ACC112 (cell line): Measurements from ENCODE around the gene SMARCC1.

Experiments used
- H2AFZ ChIP-seq: fragments of 200-600 bp; sonication (generic); one replicate; pipeline ENCODE4 v1.6.0; 2017; ENCODE audit warnings: antibody characterized with exemption, low read length; ENCODE audit not compliant: unreplicated experiment
- H3K27ac ChIP-seq: fragments of 200-600 bp; sonication (generic); 2 replicates; pipeline ENCODE4 v1.5.1; 2014; ENCODE audit warnings: low read depth, mild to moderate bottlenecking, antibody characterized with exemption, low read length, moderate library complexity
- H3K27me3 ChIP-seq: fragments of 200-600 bp; sonication (generic); 2 replicates; pipeline ENCODE4 v1.6.1; 2014; ENCODE audit warnings: mild to moderate bottlenecking, antibody characterized with exemption, low read length, moderate library complexity, mixed read lengths; ENCODE audit not compliant: insufficient read depth
- H3K36me3 ChIP-seq: fragments of 200-600 bp; sonication (generic); 2 replicates; pipeline ENCODE4 v1.6.1; 2016; ENCODE audit warnings: mild to moderate bottlenecking, antibody characterized with exemption, low read length, moderate library complexity, mixed read lengths; ENCODE audit not compliant: insufficient read depth
- H3K4me1 ChIP-seq: fragments of 200-600 bp; sonication (generic); one replicate; pipeline ENCODE4 v1.6.1; 2016; ENCODE audit warnings: low read length, mixed read lengths; ENCODE audit not compliant: insufficient read depth, unreplicated experiment, control insufficient read depth
- H3K4me3 ChIP-seq: fragments of 200-600 bp; sonication (generic); 2 replicates; pipeline ENCODE4 v1.5.1; 2014; ENCODE audit warnings: mild to moderate bottlenecking, low read depth, low read length
- H3K79me2 ChIP-seq: fragments of 200-600 bp; sonication (generic); one replicate; pipeline ENCODE4 v1.6.0; 2016; ENCODE audit warnings: low read length; ENCODE audit not compliant: control insufficient read depth, unreplicated experiment, insufficient read depth

SMARCC1 gene

DNA sequence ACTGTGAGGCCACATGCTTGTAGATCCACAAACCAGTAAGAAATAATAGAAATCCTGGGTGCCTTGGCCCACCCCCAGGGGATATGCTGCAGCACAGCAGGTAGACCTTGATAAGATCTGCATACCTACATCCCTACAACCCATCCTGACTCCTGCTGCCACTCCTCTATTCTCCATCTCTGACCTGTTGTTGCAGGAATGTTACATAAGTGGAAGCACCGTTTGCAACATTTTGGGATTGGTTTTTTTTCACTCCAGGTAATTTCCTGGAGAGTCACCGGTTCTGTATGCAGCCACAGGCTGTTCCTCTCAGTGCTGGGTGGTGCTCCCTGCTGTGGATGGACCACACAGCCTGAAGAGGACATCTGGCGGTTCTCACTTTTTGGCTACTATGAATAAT is 186.9 kb downstream of the SMARCC1 start:
- no peaks in the 10 kb centered on the region for H3K36me3 ChIP-seq
- no peak overlapping the region for H3K27ac ChIP-seq
- no peaks in the 10 kb centered on the region for H3K27me3 ChIP-seq
- H3K4me3 ChIP-seq: no peak overlapping the region
- H3K4me1 ChIP-seq: no peaks in the 10 kb centered on the region
- H2AFZ ChIP-seq: no peak overlapping the region
- no peaks in the 10 kb centered on the region for H3K79me2 ChIP-seq

DNA sequence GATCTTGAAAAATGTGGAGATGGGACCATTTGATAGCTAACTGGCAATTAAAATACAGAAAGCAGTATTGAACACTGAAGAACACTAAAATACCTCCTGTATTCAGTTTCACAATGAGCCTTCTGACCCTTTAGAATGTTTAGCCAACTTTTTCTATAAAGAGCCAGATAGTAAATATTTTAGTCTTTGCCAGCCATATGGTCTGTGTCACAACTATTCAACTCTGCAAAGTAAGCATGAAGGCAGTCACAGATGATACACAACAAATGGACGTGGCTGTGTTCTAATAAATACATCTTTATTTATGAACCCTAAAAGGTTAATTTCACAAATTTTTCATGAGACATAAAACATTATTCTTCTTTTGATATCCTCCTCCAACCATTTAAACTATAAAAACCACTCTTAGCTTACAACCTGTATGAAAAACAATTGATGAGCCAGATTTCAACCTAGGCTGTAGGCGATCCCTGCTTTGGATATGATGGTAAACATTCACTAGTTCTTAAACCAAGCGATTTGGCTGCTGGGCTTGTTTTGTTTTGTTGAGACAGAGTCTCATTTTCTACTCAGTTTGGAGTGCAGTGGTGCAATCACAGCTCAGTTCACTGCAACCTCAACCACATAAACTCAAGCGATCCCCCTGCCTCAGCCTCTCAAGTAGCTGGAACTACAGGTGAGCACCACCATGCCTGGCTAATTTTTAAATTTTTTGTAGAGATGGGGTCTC is 189.5 kb downstream of the SMARCC1 start:
- no peak overlapping the region for H3K4me3 ChIP-seq
- H3K79me2 ChIP-seq: no peaks in the 10 kb centered on the region
- no peaks in the 10 kb centered on the region for H3K4me1 ChIP-seq
- H3K27ac ChIP-seq: no peak overlapping the region
- no peaks in the 10 kb centered on the region for H3K27me3 ChIP-seq
- H3K36me3 ChIP-seq: 0 out of 2 replicates have a peak, but pooled peaks cover 3% of the 10 kb centered on the region
- no peak overlapping the region for H2AFZ ChIP-seq

DNA sequence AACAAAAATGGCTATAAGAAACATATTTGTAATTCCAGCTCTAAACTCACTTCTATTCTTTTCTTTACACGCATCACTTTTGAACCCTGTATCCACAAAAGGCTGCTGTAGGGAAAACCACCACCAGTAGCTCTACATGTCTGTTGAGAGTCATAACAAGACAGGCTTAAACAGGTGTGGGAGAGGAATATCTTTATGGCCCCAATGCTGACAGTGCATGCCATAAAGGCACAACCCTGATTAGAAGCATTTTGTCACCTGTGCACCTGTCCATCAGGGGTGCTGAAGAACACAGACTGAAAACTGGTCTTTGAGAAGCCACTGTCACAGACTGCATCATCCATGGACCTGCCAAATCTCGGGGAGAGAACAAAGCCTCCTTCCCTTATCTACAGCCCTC is 191.5 kb downstream of the SMARCC1 start:
- Histone ChIP-seq H2AFZ (no peak overlapping the region), H3K79me2 (no peaks in the 10 kb centered on the region), H3K27ac (no peak overlapping the region), H3K4me1 (no peaks in the 10 kb centered on the region), H3K27me3 (no peaks in the 10 kb centered on the region), H3K4me3 (no peak overlapping the region), H3K36me3 (0 out of 2 replicates have a peak, but pooled peaks cover 4% of the 10 kb centered on the region)

DNA sequence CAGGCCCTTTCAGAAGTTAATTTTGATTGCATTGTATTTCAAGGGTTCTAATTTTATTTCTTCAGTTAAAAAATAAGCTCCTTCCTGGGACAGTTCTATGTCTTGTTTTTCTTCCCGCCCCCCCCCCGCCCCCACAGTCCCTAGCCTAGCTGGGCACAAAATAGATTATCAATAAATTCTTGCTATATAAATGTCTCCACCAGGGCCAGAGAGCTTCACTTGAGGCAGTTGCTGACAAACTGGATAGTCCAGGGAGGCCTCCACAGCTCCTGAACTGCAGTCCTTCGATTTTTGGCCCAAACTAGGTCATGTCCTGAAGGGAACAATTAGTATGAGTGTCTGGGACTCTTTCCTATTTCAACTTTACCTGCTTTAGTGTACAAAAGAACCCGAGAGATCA is 193.1 kb downstream of the SMARCC1 start:
- H3K36me3 ChIP-seq: 0 out of 2 replicates have a peak, but pooled peaks cover 5% of the 10 kb centered on the region
- H3K27ac ChIP-seq: no peak overlapping the region
- no peak overlapping the region for H3K4me3 ChIP-seq
- H3K4me1 ChIP-seq: peaks cover 6% of the 10 kb centered on the region
- no peaks in the 10 kb centered on the region for H3K27me3 ChIP-seq
- H3K79me2 ChIP-seq: no peaks in the 10 kb centered on the region
- H2AFZ ChIP-seq: no peak overlapping the region

DNA sequence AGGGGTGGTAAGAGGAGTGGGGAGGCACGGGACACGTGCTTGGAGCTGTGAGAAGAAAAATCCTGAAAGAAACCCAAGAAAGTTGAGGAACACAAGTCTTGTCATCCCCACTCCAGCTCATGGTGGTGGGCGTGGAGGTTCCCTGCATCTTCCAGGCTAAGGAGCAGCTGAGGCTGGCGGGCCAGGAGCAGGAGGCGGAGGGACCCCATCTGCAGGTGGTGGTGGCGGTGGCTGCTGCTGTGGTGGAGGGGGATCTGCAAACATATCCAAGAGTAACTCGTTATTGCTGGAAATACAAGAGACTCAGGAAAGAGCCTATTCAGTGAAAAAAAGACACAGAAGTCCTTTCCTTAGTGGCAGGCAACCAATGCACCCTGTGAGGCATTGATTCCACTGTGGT is 193.6 kb downstream of the SMARCC1 start:
- H3K4me1 ChIP-seq: peaks cover 6% of the 10 kb centered on the region
- no peak overlapping the region for H3K27ac ChIP-seq
- H3K79me2 ChIP-seq: no peaks in the 10 kb centered on the region
- 0 out of 2 replicates have a peak, but pooled peaks cover 5% of the 10 kb centered on the region for H3K36me3 ChIP-seq
- no peaks in the 10 kb centered on the region for H3K27me3 ChIP-seq
- H2AFZ ChIP-seq: no peak overlapping the region
- H3K4me3 ChIP-seq: no peak overlapping the region

DNA sequence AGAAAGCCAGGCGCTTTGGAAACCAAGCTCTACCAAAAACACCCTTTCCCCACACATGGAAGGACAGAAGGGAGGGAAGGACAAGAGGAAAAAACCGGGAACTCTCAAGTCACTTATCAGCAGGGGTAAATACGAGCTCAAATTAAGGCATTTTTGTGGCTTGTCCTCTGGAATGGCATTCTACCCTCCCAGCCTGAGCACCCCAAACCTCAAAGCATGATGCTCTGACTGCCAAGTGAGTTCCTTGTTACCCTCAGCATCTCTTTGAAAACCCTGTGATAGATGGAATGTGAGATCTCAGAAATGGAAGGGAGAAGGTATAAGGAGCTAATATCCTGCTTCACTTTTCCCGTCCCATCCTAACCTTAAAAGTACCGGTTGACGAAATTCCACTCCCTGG is 194.9 kb downstream of the SMARCC1 start:
- no peaks in the 10 kb centered on the region for H3K27me3 ChIP-seq
- H3K79me2 ChIP-seq: no peaks in the 10 kb centered on the region
- H3K4me1 ChIP-seq: peaks cover 6% of the 10 kb centered on the region
- H3K36me3 ChIP-seq: 0 out of 2 replicates have a peak, but pooled peaks cover 5% of the 10 kb centered on the region
- no peak overlapping the region for H2AFZ ChIP-seq
- H3K27ac ChIP-seq: no peak overlapping the region
- H3K4me3 ChIP-seq: no peak overlapping the region

DNA sequence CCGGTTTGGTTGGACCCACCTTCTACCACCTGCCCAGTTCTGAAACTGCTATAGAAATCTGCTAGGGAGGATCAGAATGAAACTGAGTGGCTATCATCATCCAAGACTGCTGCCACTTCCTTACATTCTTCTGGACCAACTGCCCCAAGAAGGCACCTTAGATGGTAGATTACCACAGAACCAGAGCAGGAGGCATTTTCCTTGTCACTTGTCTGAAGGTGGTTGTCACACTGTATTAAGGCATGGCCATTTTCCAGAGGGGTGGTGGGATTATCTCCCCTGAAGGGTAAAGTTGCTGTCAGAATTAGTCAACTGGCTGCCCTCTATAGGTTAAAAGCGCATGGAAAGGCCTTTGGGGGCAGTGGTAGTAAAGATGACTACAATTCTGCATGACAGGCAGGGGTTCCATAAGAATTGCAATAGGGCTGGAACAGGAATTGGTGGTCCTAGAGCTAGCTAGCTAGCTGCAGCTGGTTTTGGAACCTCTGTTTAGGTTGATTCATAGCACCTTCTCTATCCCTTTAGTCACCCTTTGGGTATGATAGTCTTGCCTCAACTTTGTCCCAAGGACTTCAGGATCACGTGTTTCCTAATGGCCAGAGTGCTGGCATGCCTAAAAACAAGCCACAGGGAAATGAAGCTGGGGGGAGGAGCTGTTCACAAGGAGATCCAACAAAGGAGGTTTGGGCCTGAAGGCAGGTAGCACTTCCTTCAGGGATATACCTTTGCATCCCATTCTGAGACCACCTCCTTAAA is 198.2 kb downstream of the SMARCC1 start:
- Histone ChIP-seq H3K4me1 (peaks cover 6% of the 10 kb centered on the region), H3K27ac (no peak overlapping the region), H3K27me3 (peaks cover 27% of the 10 kb centered on the region), H3K4me3 (no peak overlapping the region), H3K36me3 (0 out of 2 replicates have a peak, but pooled peaks cover 2% of the 10 kb centered on the region), H2AFZ (no peak overlapping the region), H3K79me2 (no peaks in the 10 kb centered on the region)

DNA sequence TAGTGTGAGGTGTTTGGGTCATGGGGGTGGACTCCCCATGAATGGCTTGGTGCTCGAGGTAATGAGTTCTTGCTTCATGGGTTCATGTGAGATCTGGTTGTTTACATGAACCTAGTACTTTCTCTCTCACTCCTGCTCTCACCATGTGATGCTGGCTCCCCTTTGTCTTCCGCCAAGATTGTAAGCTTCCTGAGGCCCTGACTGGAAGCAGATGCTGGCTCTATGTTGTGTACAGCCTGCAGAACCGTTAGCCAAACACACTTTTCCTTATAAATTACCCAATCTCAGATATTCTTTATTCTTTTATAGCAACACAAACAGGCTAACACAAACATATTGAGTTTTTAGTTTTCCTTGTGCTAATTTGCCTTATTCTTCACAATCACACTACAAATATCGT is 199.9 kb downstream of the SMARCC1 start:
- H2AFZ ChIP-seq: no peak overlapping the region
- H3K4me1 ChIP-seq: peaks cover 6% of the 10 kb centered on the region
- H3K27me3 ChIP-seq: peaks cover 40% of the 10 kb centered on the region
- H3K4me3 ChIP-seq: no peak overlapping the region
- H3K27ac ChIP-seq: no peak overlapping the region
- 0 out of 2 replicates have a peak, but pooled peaks cover 2% of the 10 kb centered on the region for H3K36me3 ChIP-seq
- H3K79me2 ChIP-seq: no peaks in the 10 kb centered on the region

DNA sequence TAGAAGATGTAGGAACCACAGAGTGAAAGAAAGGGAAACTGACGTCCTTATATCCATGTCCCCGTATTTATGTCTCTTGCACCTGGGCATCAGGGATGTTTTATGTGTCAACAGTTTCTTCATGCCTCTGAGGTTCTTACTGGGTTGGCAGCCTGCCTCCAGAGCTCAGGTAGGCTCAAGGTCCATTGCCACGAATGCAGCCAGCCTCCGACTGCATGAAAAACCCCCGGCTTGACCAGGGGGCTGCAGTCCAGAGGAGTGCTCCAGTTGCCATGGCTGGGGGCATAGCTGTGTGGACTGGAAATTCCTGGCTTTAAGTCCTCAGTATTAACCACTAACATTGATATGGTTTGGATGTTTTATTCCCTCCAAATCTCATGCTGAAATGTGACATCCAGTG is 200.3 kb downstream of the SMARCC1 start:
- 0 out of 2 replicates have a peak, but pooled peaks cover 2% of the 10 kb centered on the region for H3K36me3 ChIP-seq
- H3K27me3 ChIP-seq: peaks cover 40% of the 10 kb centered on the region
- no peak overlapping the region for H2AFZ ChIP-seq
- H3K27ac ChIP-seq: no peak overlapping the region
- no peaks in the 10 kb centered on the region for H3K79me2 ChIP-seq
- H3K4me1 ChIP-seq: peaks cover 6% of the 10 kb centered on the region
- H3K4me3 ChIP-seq: no peak overlapping the region

DNA sequence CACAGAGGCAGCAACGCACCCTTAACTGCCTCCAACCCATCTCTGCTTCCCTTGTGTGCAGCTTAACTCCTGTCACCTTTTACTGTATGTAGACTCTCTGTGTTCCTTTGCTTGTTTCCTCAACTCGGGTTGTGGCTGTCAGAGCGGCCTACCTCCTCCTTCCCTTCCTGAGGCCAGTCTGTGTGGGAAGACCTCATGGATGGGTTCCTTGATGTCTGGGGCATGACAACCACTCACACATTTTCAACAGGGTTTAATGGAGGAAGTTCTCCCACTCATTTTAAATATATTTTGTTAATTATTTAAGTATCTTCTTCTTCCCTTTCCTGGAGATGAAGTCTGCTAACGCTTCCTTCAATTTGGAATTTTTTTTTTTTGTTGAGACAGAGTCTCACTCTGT is 201.2 kb downstream of the SMARCC1 start:
- H3K4me3 ChIP-seq: no peak overlapping the region
- H3K36me3 ChIP-seq: 0 out of 2 replicates have a peak, but pooled peaks cover 2% of the 10 kb centered on the region
- no peak overlapping the region for H2AFZ ChIP-seq
- no peaks in the 10 kb centered on the region for H3K79me2 ChIP-seq
- H3K4me1 ChIP-seq: peaks cover 6% of the 10 kb centered on the region
- no peak overlapping the region for H3K27ac ChIP-seq
- H3K27me3 ChIP-seq: peaks cover 40% of the 10 kb centered on the region

DNA sequence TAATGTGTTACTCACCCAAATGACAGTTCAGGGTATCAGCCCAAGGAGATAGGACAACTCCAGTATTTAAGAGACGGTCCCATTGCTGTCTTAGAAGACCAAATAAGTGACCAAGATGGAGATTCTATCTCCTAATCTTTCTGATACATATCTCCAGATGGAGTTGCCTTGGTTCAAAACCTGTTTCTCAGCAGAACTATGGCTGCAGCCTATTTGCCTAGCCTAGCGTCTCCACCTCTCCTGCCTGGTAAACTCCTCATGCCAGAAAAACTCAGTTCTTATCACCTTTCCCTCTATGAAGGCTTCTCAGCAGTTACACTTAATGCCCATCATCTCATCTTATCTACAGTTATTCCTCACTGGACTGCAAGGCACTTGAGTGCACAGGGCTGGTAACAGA is 201.8 kb downstream of the SMARCC1 start:
- peaks cover 40% of the 10 kb centered on the region for H3K27me3 ChIP-seq
- H3K4me1 ChIP-seq: peaks cover 6% of the 10 kb centered on the region
- no peak overlapping the region for H2AFZ ChIP-seq
- H3K27ac ChIP-seq: no peak overlapping the region
- no peak overlapping the region for H3K4me3 ChIP-seq
- no peaks in the 10 kb centered on the region for H3K36me3 ChIP-seq
- H3K79me2 ChIP-seq: no peaks in the 10 kb centered on the region
